Activated CD4-positive, CD25-positive, alpha-beta regulatory T cell treated with anti-CD3 and anti-CD28 coated beads, Interleukin-2, amount 50 U/mL, for 24 hours (primary cell): ENCODE measurements around the gene DUSP8.
"Not testable (repeated sequence)": the region's sequence is repeated elsewhere in the genome, so short reads cannot be mapped to it uniquely, and the experiment has no call there.

Experiments used
- ATAC-seq, 2 donors: fragments of 150-1000 bp; cut with Tn5 transposase; one replicate each; pipeline ENCODE4 v1.10.0; 2021; ENCODE audit warnings: mild to moderate bottlenecking in 1 of 2, moderate library complexity in 1 of 2

DUSP8 gene, protein sequence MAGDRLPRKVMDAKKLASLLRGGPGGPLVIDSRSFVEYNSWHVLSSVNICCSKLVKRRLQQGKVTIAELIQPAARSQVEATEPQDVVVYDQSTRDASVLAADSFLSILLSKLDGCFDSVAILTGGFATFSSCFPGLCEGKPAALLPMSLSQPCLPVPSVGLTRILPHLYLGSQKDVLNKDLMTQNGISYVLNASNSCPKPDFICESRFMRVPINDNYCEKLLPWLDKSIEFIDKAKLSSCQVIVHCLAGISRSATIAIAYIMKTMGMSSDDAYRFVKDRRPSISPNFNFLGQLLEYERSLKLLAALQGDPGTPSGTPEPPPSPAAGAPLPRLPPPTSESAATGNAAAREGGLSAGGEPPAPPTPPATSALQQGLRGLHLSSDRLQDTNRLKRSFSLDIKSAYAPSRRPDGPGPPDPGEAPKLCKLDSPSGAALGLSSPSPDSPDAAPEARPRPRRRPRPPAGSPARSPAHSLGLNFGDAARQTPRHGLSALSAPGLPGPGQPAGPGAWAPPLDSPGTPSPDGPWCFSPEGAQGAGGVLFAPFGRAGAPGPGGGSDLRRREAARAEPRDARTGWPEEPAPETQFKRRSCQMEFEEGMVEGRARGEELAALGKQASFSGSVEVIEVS

GRCh38 chr11:1572197-1573076, at the start of gene DUSP8:
DUSP8 (minus strand) TSS chr11:1572271; CDS start chr11:1565826, 6,445 bp downstream.
- ATAC-seq = peak; percentile 71 to 72

DNA sequence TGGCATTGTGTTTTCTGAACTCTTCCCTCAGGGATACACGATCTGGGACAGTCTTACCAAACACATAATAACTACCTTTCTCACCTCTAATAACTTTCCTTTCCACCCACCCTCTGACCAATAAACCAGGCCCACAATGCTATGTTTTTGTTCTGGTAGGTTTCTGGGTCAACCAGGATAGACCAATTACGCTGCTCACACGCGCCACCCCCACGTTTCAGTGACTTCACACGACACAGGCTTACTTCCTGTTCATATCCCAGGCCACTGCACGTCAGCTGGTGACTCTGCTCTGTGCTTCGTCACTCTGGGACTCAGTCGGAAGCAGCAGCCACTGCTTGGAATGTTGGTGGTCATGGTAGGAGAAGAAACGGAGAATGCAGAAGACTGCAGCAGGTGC, 47.4 kb upstream of the DUSP8 start:
- ATAC-seq = peak in 1 of 2 donors; percentile 60

DNA sequence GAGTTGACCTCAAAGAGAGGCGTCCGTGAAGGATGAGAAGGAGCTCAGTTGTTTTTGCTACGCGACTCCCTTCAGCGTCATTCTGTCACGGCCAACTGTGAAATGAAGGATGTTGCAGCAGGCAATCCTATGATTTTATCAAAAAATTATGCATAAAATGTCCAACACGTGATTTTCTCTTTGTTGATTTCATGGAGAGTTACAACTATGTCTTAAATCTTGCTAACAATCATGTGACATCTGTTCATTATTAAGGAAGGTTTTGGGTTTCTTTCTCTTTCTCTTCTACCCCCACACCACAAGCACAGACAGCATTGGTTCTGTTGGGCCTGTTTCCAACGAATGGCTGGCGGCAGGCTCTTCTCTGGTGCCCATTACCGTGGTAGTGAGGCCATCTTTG, 46.2 kb upstream of the DUSP8 start:
- ATAC-seq = no peak

- no peak for ATAC-seq
Observed at GRCh38 chr11:1608363-1608762, 36.3 kb upstream of the DUSP8 start, which contains the start of gene KRTAP5-3. KRTAP5-3 (minus strand) TSS chr11:1608463; CDS start chr11:1608385, 78 bp downstream.

GRCh38 chr11:1607901-1608300, 35.8 kb upstream of the DUSP8 start:
- ATAC-seq = not testable (repeated sequence)

GRCh38 chr11:1607156-1607845, 35.2 kb upstream of the DUSP8 start:
- not testable (repeated sequence) for ATAC-seq

GRCh38 chr11:1605923-1606322, 33.9 kb upstream of the DUSP8 start:
- peak; percentile 64 to 91 for ATAC-seq

- no peak for ATAC-seq
Observed at GRCh38 chr11:1604711-1605110, 32.6 kb upstream of the DUSP8 start.

DNA sequence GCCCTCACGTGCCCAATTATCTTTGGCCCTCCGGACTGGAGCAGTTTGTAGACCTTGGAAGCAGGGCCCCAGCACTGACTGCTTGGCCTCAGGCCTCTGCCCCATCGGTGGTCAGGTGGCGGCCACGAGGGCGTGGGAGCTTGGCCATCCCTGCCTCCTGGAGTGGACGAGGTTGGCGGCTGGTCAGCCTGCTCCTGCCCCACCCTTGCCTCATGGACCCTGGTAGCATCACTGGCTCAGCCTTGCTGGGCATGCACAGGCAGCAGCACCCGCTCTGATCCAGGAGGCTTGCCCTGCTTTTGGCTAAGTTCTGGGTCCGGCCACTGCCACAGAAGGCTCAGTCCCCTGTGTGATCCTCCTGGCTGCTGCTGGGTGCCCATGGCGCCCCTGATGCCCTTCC, 32.1 kb upstream of the DUSP8 start:
- ATAC-seq = no peak

GRCh38 chr11:1603629-1604028, 31.6 kb upstream of the DUSP8 start:
- ATAC-seq = no peak

DNA sequence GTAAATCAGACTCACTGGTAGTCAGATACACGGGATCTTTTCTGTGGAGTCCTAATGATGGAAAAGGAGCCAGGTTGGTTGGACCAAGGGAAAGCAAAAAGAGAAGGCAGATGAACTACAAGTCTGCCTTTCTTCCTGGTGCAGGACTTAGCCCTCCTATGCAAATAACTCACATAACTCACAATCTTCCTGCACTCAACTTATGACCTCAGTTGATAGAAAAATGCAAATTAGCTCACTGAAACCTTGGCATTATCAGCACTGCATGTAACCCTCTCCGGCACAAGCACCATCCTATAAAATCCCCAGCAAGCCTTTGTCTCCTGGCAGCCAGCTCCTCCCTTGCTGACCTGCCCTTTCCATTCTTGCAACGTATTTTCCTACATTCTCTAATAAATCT, 29.6 kb upstream of the DUSP8 start:
- not testable (repeated sequence) for ATAC-seq

GRCh38 chr11:1600626-1601025, 28.6 kb upstream of the DUSP8 start:
- ATAC-seq = no peak

DNA sequence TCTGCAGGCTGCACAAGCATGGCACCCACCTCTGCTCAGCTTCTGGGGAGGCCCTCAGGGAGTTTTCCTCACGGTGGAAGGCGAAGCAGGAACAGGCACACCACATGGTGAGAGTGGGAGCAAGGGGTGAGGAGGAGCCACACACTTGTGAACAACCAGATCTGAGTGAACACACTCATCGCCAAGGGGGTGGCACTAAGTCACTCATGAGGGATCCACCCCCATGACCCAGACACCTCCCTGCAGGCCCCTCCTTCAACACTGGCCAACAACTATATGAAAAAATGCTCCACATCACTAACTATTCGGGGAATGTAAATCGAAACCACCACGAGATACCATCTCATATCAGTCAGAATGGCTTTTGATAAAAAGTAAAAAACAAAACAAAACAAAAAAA, 26.7 kb upstream of the DUSP8 start:
- ATAC-seq = peak in 1 of 2 donors; percentile 49

GRCh38 chr11:1598406-1598805, 26.3 kb upstream of the DUSP8 start:
- ATAC-seq = not testable (repeated sequence)

- no peak for ATAC-seq
Observed at GRCh38 chr11:1597994-1598380, 25.9 kb upstream of the DUSP8 start, which contains the start of gene KRTAP5-2. KRTAP5-2 (minus strand) TSS chr11:1598294; CDS start chr11:1598250, 44 bp downstream.

DNA sequence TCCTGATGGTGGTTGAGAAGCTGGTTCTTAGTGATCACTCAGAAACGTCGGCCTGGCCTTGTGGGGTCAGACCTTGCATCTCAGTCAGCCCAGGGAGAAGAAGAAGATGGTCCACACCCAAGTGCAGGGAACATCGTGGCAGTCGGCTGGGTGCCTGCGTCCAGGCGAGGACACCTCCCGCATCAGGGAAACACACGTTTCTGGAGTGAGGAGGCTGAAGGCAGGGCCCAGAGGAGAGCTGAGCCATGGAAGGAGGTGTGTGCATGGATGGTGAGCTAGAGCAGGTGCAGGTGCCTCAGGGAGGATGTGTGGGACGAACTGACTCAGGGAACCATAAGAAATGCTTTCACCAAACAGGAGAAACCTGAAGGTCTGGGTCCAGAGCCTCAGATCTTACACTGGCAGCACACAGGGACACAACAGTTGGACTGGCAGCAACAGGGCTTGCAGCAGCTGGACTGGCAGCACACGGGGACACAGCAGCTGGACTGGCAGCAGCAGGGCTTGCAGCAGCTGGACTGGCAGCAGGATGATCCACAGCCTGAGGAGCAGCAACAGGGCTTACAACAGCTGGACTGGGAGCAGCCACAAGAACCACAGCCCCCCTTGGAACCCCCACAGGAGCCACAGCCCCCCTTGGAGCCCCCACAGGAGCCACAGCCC, 25.4 kb upstream of the DUSP8 start:
- ATAC-seq = no peak

DNA sequence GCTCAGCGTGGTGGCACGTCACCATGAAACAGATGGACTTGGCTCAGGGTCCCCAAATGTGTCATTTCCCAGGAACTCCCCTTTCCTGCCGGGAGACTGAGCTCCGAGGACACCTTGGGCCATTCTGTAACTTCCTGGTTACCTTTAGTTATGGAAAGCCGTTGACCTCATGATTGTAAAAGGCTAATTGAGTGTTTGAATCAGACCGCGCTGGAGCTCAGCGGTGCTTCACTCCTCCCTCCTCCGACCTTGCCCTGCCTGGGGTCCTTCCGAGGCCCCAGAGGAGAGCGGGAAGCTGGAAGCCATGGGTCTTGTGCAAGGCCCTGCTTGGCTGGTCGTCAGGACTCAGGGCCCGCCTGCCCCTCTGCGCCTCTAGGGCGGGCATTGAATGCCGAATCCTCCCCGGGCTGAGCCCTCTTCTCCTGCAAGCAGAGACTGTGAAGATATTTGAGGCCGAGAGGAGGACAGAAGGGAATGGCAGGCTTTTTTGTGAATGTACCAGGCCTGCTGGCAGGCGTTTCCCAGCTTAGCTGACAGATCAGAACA, 24.6 kb upstream of the DUSP8 start:
- not testable (repeated sequence) for ATAC-seq

DNA sequence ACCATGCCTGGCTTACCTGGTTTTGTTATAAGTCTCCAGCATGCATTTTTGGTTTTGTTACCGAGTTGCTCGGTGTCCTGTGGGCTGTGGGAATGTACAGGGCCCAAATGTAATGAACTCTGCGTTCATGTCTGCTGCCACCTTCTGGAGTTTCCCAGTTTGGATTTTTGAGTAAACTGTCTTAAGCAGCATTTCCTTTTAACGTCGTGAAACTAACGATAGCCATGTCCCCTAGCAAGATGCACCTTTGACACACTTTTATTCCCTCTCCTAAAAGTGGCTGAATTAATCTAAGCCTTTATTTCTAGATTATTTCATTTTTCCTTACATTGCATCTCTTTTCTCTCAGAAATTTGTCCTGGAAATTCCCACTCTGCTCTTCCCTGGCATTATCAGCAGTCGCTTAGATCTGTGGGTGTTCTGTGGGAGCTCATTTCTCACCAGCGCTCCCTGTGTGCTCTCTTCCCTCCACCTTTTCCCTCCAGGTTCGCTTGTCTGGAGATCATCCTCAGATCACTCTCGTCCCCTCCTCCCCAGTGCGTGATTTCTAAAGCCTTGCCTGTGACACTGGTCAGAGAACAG, 24.0 kb upstream of the DUSP8 start:
- ATAC-seq = not testable (repeated sequence)

DNA sequence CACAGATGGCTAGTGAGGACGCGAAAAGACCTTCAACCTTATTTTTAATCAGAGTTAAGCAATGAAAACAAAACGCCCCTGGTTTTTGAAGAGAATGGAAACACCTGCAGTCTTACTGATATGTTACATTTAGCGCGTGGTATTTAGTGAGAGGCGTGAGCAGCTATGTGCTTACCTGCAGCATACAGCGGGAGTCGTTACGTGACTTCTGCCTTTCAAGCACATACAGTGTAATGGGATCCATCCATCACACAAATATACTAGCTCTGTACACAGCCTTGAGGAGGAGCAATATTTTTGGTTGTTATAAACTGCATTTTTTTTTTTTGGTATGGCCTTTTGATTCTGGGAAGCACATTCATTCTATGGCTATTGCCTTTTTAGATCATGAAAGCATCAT, 20.6 kb upstream of the DUSP8 start:
- no peak for ATAC-seq

GRCh38 chr11:1589996-1590395, 17.9 kb upstream of the DUSP8 start:
- ATAC-seq = no peak
